GM23248 (cell line): ENCODE results near the gene TFB2M. TPM values are rescaled to one million over a fixed set of nuclear protein-coding genes. Genes with fewer than 3 reads are reported as not detected.
"Not testable (repeated sequence)": the region's sequence is repeated elsewhere in the genome, so short reads cannot be mapped to it uniquely, and the experiment has no call there.

Experiments
- DNase-seq: peaks from one replicate; pipeline ENCODE4 v3.0.0-alpha.2; 2015
- H2AFZ ChIP-seq: fragments of 200-600 bp; sonication (generic); 2 replicates; pipeline ENCODE4 v1.6.1; 2016; ENCODE audit warnings: antibody characterized with exemption
- H3F3A ChIP-seq: fragments of 200-600 bp; sonication (generic); 2 replicates; pipeline ENCODE4 v1.6.1; 2016; ENCODE audit warnings: mild to moderate bottlenecking, antibody characterized with exemption, mixed run types; ENCODE audit not compliant: insufficient read depth
- H3K27ac ChIP-seq: fragments of 200-600 bp; sonication (generic); 2 replicates; pipeline ENCODE4 v1.5.1; 2016; ENCODE audit warnings: mild to moderate bottlenecking
- H3K27me3 ChIP-seq: fragments of 200-600 bp; sonication (generic); replicated peaks from 2 replicates; pipeline ENCODE4 v1.6.1; 2016; ENCODE audit warnings: mild to moderate bottlenecking; ENCODE audit not compliant: insufficient read depth
- H3K36me3 ChIP-seq: fragments of 200-600 bp; sonication (generic); 2 replicates; pipeline ENCODE4 v1.6.1; 2016; ENCODE audit warnings: low read depth, mild to moderate bottlenecking
- H3K4me1 ChIP-seq: fragments of 200-600 bp; sonication (generic); 2 replicates; pipeline ENCODE4 v1.6.1; 2016; ENCODE audit warnings: mild to moderate bottlenecking; ENCODE audit not compliant: insufficient read depth
- H3K4me2 ChIP-seq: fragments of 200-600 bp; sonication (generic); one replicate; pipeline ENCODE4 v1.6.1; 2016; ENCODE audit warnings: mild to moderate bottlenecking; ENCODE audit not compliant: unreplicated experiment
- H3K4me3 ChIP-seq: fragments of 200-600 bp; sonication (generic); 2 replicates; pipeline ENCODE4 v1.5.1; 2016; ENCODE audit warnings: mild to moderate bottlenecking
- H3K79me2 ChIP-seq: fragments of 200-600 bp; sonication (generic); 2 replicates; pipeline ENCODE4 v1.6.1; 2016; ENCODE audit warnings: mild to moderate bottlenecking; ENCODE audit not compliant: insufficient read depth
- H3K9ac ChIP-seq: fragments of 200-600 bp; sonication (generic); 2 replicates; pipeline ENCODE4 v1.6.1; 2016; ENCODE audit warnings: mild to moderate bottlenecking
- H3K9me2 ChIP-seq: fragments of 200-600 bp; sonication (generic); 2 replicates; pipeline ENCODE4 v1.6.1; 2016; ENCODE audit warnings: mixed run types, mild to moderate bottlenecking, moderate library complexity; ENCODE audit not compliant: insufficient read depth
- H3K9me3 ChIP-seq: fragments of 200-600 bp; sonication (generic); one replicate; pipeline ENCODE4 v1.6.1; 2017; ENCODE audit warnings: low read depth
- H4K20me1 ChIP-seq: fragments of 200-600 bp; sonication (generic); 2 replicates; pipeline ENCODE4 v1.6.0; 2016; ENCODE audit not compliant: insufficient read depth
- EZH2 ChIP-seq: fragments of 200-600 bp; sonication (generic); IDR thresholded peaks from 2 replicates; pipeline ENCODE4 v1.6.1; 2018; ENCODE audit warnings: antibody characterized with exemption, mild to moderate bottlenecking; ENCODE audit not compliant: insufficient read depth, poor library complexity, severe bottlenecking
- EZH2phosphoT487 ChIP-seq: fragments of 200-600 bp; sonication (generic); IDR thresholded peaks from 2 replicates; pipeline ENCODE4 v1.6.1; 2018; ENCODE audit warnings: antibody characterized with exemption, moderate library complexity, mild to moderate bottlenecking, low read depth; ENCODE audit not compliant: insufficient read depth
- WGBS, 2 experiments: methylation state at CpG; one replicate each; pipeline ENCODE4 v1.1.6; 2015 to 2017; ENCODE audit warnings: low lambda C conversion rate in 2 of 2, low coverage in 1 of 2; ENCODE audit errors: missing lambda C conversion rate in 2 of 2; 5-methylcytosine and 5-hydroxymethylcytosine counted together
- in situ Hi-C: fragments of 300-500 bp; cut with MboI; formaldehyde crosslinking; loops from 2 replicates; pipeline ENCODE4 v1.15.0; 2020
- polyA plus RNA-seq: library from polyadenylated mRNA; unstranded; fragments of >200 nt; fragmentation: Nextera tagmentation; extraction: Ambion mirVana; gene quantifications from 2 replicates; pipeline ENCODE4 v1.2.1, GENCODE V29; 2016
- total RNA-seq: library from RNA; depleted of rRNA; stranded (reverse); fragments of >200 nt; shearing (Covaris generic); gene quantifications from 2 replicates; pipeline ENCODE4 v1.2.3, GENCODE V29; 2014

Gene TFB2M
- total and polyA plus RNA-seq, 2 experiments from 2014 or later, result 20.6 to 32.0 TPM

DNA sequence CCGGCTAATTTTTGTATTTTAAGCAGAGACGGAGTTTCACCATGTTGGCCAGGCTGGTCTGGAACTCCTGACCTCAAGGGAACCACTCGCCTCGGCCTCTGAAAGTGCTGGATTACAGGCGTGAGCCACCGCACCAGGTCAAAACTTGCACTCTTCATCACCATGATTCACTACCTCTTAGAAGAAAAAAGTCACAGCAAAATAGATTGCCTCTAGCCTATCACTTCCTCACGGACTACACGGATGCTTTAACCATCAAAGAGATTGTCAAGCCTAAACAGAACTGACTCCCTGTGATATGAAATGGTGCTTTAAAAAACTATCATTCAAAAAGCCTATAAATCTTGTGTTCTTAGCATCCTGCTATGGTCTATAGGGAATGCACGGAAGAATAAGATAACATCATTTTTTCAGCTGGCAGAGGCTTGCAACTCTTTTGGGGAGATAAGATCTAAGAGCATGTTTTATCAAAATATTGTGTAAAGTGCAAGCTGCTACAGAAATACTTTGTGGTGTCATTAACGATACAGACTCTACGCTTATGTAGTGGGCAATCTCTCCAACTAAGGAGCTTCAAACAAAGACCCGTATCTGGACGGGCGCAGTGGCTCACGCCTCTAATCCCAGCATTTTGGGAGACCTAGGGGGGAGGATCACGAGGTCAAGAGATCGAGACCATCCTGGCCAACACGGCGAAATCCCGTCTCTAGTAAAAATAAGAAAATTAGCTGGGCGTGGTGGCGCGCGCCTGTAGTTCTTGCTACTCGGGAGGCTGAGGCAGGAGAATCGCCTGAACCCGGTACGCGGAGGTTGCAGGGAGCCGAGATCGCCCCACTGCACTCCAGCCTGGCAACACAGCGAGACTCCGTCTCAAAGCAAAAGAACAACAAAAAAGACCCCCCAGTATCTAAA is 966 bp downstream of the TFB2M start:
- Histone ChIP-seq H3K9me2 (no peaks in the 10 kb centered on the region), H3F3A (peaks cover 31% of the 10 kb centered on the region), H3K79me2 (peaks cover 91% of the 10 kb centered on the region), H2AFZ (peak overlapping the region; percentile 82), H3K9me3 (no peaks in the 10 kb centered on the region), H3K27me3 (no peaks in the 10 kb centered on the region), H3K27ac (peak overlapping the region; percentile 86), H3K4me1 (peaks cover 32% of the 10 kb centered on the region), H3K36me3 (peaks cover 10% of the 10 kb centered on the region), H3K9ac (peak overlapping the region; percentile 87), H4K20me1 (no peaks in the 10 kb centered on the region), H3K4me2 (peak overlapping the region; percentile 75), H3K4me3 (peak overlapping the region; percentile 93)
- DNase-seq, result peak; percentile 39
- 26 to 29% methylated on average over 32 to 33 of the region's 33 CpGs for WGBS, 2 experiments
- in situ Hi-C loops, result no loop called here
- TF ChIP-seq EZH2phosphoT487 (no peak), EZH2 (no peak)

DNA sequence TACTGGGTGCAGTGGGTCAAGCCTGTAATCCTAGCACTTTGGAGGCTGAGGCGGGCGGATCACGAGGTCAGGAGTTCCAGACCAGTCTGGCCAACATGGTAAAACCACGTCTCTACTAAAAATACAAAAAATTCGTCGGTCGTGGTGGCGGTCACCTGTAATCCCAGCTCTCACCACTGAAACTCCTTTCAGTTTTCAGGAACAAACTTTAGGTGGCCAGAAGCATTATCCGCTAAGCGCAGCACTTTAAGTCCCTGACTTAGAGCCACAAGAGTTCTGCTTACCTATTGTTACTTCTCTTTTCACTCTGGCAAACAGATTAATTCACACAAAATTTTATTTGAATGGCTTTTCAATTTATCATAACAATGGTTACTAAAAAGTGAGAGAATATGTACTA is 5.2 kb downstream of the TFB2M start:
- DNase-seq, H3K27me3 ChIP-seq, H3K4me3 ChIP-seq, H3K9me3 ChIP-seq, H3K9ac ChIP-seq, H2AFZ ChIP-seq, H3K27ac ChIP-seq, H3K4me2 ChIP-seq, H3F3A ChIP-seq, H4K20me1 ChIP-seq, in situ Hi-C loops, H3K9me2 ChIP-seq: not testable (repeated sequence)
- Histone ChIP-seq H3K36me3 (peaks cover 42% of the 10 kb centered on the region), H3K79me2 (peaks cover 100% of the 10 kb centered on the region), H3K4me1 (peaks cover 14% of the 10 kb centered on the region; the same call in 1 of the 2 replicates)
- WGBS, 2 experiments, result 89 to 92% methylated on average over 10 of the region's 10 CpGs

DNA sequence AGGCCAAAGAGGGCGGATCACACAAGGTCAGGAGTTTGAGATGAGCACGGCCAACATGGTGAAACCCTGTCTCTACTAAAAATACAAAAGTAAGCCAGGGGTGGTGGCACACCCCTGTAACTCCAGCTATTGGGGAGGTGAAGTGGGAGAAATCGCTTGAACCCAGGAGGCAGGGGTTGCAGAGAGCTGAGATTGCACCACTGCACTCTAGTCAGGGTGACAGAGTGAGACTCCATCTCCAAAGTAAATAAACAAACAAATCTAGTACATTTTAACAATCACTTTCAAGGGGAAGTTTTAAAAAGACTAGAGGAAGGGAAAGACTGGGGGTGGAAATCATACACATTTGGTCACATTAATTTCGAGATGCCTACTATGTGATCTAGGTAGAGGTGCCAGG is 6.8 kb downstream of the TFB2M start:
- Histone ChIP-seq H3K36me3 (peaks cover 52% of the 10 kb centered on the region), H3K4me2 (no peak overlapping the region), H3K79me2 (peaks cover 100% of the 10 kb centered on the region), H3K9me3 (no peaks in the 10 kb centered on the region), H3K9ac (no peak overlapping the region), H3K27me3 (no peaks in the 10 kb centered on the region), H3K4me3 (no peak overlapping the region), H3F3A (no peaks in the 10 kb centered on the region; the same call in 1 of the 2 replicates), H3K4me1 (peaks cover 6% of the 10 kb centered on the region; the same call in 1 of the 2 replicates), H3K9me2 (no peaks in the 10 kb centered on the region), H4K20me1 (no peaks in the 10 kb centered on the region), H3K27ac (no peak overlapping the region), H2AFZ (no peak overlapping the region)
- in situ Hi-C loops, result no loop called here
- TF ChIP-seq EZH2, result no peak
- no peak for TF ChIP-seq EZH2phosphoT487
- no peak for DNase-seq
- 88 to 93% methylated on average over 4 of the region's 4 CpGs for WGBS, 2 experiments

DNA sequence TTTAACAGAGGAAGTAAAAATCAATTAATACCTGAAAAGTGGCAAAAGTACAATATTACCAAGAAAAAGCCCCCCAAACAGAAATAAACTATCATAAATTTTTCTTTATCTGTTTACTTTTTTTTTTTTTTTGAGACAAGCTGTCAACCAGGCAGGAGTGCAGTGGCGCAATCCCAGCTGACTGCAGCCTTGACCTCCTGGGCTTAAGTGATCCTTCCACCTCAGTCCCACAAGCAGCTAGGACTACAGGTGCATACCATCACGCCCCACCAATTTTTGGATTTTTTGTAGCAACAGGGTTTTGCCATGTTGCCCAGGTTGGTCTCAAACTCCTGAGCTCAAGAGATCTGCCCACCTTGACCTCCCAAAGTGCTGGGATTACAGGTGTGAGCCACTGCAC is 8.0 kb downstream of the TFB2M start:
- in situ Hi-C loops, result no loop called here
- Histone ChIP-seq H3K79me2 (peaks cover 100% of the 10 kb centered on the region), H3K36me3 (peaks cover 56% of the 10 kb centered on the region), H3F3A (no peaks in the 10 kb centered on the region; the same call in 1 of the 2 replicates), H3K4me2 (no peak overlapping the region), H2AFZ (no peak overlapping the region), H3K4me3 (no peak overlapping the region), H3K9me2 (no peaks in the 10 kb centered on the region), H3K9ac (no peak overlapping the region), H3K4me1 (no peaks in the 10 kb centered on the region), H4K20me1 (no peaks in the 10 kb centered on the region), H3K27ac (no peak overlapping the region), H3K27me3 (no peaks in the 10 kb centered on the region), H3K9me3 (no peaks in the 10 kb centered on the region)
- 95 to 100% methylated on average over 2 of the region's 2 CpGs for WGBS, 2 experiments
- DNase-seq, result no peak
- TF ChIP-seq EZH2 (no peak), EZH2phosphoT487 (no peak)
